ENCODE results near the gene PDZK1. TPM values are rescaled to one million over a fixed set of nuclear protein-coding genes. Genes with fewer than 3 reads are reported as not detected.

Gene PDZK1
- total RNA-seq, 1 experiment from 2014 or later: 0.27 TPM

DNA sequence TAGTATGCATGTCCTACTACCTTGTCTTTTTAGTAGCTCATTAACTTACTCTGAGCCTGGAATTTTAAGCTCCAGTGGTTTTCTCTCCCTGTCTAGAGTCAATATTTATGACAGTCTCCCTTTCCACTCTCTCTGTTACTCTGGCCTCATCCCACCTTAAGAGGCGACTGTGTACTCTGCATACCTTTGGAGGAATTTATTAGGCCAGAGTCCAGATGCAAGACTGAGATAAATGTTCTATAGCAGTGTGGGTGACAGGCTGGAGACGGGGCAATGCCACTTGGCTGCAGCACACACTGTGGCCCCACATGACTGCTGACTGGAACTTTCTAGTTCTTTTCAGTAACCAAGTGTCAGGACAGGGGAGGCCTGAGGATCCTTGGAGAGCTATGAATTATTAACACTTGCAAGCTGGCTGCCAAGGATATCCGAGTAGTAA lies 4.1 kb upstream of the PDZK1 start:
- ChIA-PET CTCF (no interaction called here), RAD21 (ENCODE audit: low non-redundant PET in 1 of 2, low total read pairs in 2 of 2, uncharacterized antibody in 2 of 2, unreplicated experiment in 2 of 2) (no interaction called here), POLR2A (no interaction called here)
- Histone ChIP-seq H3K36me3 (ENCODE audit: control insufficient read depth in 1 of 2, insufficient read depth in 2 of 2, low read length in 2 of 2) (no peaks in the 10 kb centered on the region), H3K27me3 (ENCODE audit: insufficient read depth, low read length) (no peaks in the 10 kb centered on the region), H4K20me1 (ENCODE audit: insufficient read depth) (no peaks in the 10 kb centered on the region), H2AFZ (ENCODE audit: low read depth, low read length, poor library complexity, severe bottlenecking) (no peak overlapping the region), H3K4me2 (ENCODE audit: low read length) (no peak overlapping the region), H3K4me3 (replicated peaks in 1 of 2; ENCODE audit: low read depth in 1 of 2, low read length in 2 of 2) (no peak overlapping the region), H3K27ac (ENCODE audit: low read depth, low read length) (no peak overlapping the region), H3K9me2 (ENCODE audit: insufficient read depth) (no peaks in the 10 kb centered on the region), H3K79me2 (ENCODE audit: insufficient read depth, low read length) (no peaks in the 10 kb centered on the region), H3K9me3 (ENCODE audit: control insufficient read depth in 1 of 2, insufficient read depth in 1 of 2, low read depth in 1 of 2, low read length in 2 of 2) (no peaks in the 10 kb centered on the region), H3K4me1 (ENCODE audit: control insufficient read depth in 1 of 2, insufficient read depth in 2 of 2, low read length in 2 of 2) (peaks cover 1 to 18% of the 10 kb centered on the region in 2 experiments; a peak in 3 of 4 replicates), H3K9ac (ENCODE audit: low read length) (no peak overlapping the region)
- TF ChIP-seq, protein P1, sequence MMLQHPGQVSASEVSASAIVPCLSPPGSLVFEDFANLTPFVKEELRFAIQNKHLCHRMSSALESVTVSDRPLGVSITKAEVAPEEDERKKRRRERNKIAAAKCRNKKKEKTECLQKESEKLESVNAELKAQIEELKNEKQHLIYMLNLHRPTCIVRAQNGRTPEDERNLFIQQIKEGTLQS (IDR thresholded peaks at IDR 0.05): no peak
- TF ChIP-seq RAD21 (IDR thresholded peaks at IDR 0.05; ENCODE audit: low read depth): no peak
- TF ChIP-seq YY1 (IDR thresholded peaks at IDR 0.05; ENCODE audit: extremely low read depth, insufficient replicate concordance, low read depth, low read length): no peak
- TF ChIP-seq, protein P2, sequence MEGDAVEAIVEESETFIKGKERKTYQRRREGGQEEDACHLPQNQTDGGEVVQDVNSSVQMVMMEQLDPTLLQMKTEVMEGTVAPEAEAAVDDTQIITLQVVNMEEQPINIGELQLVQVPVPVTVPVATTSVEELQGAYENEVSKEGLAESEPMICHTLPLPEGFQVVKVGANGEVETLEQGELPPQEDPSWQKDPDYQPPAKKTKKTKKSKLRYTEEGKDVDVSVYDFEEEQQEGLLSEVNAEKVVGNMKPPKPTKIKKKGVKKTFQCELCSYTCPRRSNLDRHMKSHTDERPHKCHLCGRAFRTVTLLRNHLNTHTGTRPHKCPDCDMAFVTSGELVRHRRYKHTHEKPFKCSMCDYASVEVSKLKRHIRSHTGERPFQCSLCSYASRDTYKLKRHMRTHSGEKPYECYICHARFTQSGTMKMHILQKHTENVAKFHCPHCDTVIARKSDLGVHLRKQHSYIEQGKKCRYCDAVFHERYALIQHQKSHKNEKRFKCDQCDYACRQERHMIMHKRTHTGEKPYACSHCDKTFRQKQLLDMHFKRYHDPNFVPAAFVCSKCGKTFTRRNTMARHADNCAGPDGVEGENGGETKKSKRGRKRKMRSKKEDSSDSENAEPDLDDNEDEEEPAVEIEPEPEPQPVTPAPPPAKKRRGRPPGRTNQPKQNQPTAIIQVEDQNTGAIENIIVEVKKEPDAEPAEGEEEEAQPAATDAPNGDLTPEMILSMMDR (IDR thresholded peaks at IDR 0.05 in 2 of 3, conservative IDR thresholded peaks at IDR 0.05 in 1 of 3; ENCODE audit: borderline replicate concordance in 1 of 3, insufficient read depth in 1 of 3, low read depth in 2 of 3, low read length in 2 of 3): no peak
- no peak for TF ChIP-seq ELF1 (IDR thresholded peaks at IDR 0.05; ENCODE audit: borderline replicate concordance, low read depth)
- no peak for TF ChIP-seq ZFX (IDR thresholded peaks at IDR 0.05)
- no peak for TF ChIP-seq JUND (IDR thresholded peaks at IDR 0.05)
- TF ChIP-seq FOSL1 (IDR thresholded peaks at IDR 0.05; ENCODE audit: low read depth): no peak
- no peak for TF ChIP-seq EGR1 (IDR thresholded peaks at IDR 0.05; ENCODE audit: low read depth)
- TF ChIP-seq EZH2phosphoT487 (IDR thresholded peaks at IDR 0.05; ENCODE audit: borderline replicate concordance): no peak
- no peak for TF ChIP-seq CBX3 (IDR thresholded peaks at IDR 0.05; ENCODE audit: low read depth)
- TF ChIP-seq, protein P3, sequence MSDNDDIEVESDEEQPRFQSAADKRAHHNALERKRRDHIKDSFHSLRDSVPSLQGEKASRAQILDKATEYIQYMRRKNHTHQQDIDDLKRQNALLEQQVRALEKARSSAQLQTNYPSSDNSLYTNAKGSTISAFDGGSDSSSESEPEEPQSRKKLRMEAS (IDR thresholded peaks at IDR 0.05): no peak
- no peak for TF ChIP-seq TCF7L2 (IDR thresholded peaks at IDR 0.05; ENCODE audit: borderline replicate concordance, extremely low read depth, insufficient read depth, insufficient read length)
- ATAC-seq: no peak
- no TSS peak for BruUV-seq (replicated peaks)
- no peak for DNase-seq (ENCODE audit: low read depth, low spot score)
- intact Hi-C loops (cut with micrococcal nuclease): no loop called here
